ENCODE data around the gene ZDHHC3.

The ZDHHC3 gene, protein sequence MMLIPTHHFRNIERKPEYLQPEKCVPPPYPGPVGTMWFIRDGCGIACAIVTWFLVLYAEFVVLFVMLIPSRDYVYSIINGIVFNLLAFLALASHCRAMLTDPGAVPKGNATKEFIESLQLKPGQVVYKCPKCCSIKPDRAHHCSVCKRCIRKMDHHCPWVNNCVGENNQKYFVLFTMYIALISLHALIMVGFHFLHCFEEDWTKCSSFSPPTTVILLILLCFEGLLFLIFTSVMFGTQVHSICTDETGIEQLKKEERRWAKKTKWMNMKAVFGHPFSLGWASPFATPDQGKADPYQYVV

DNA sequence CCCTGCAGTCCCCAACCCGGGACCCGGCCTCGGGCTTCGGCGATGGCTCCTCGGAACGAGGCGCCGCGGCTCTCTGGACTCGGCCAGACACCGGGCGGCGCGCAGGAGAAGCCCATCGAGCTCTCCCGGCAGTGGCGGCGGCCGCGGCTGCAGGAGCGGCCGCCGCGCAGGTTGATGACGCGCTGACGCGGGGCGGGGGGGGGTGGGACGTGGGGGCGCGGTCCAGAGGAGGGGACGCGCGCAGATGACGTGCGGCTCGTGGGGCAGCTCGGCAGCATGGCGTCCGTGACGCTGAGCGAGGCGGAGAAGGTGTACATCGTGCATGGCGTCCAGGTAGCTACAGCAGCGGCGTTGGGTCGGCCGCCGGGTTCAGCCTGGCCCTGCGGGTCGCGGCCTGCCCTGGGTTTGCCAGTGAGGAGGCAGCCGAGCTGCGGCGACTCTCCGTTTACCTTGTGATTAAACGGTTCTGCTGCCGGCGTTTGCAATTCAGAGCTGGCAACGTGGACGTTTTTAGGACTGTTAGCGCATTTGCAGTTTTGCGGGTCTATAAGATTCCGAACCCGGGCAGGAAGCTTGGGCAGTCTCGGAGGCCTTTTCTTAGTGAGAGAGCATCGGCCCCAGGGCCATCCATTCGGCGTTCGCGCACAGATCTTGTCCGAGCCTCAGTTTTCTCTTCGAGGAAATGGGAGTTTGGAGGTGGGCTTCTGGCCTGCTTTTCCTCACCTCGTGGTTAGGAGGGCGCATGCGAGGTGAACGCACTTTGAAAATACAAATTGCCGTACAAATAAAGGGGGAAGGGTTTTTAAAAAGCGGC, at the start of gene ZDHHC3, which contains the start of gene EXOSC7:
Gene ZDHHC3 (minus strand): TSS at position 173 of the 814 bp plus-strand sequence. CDS start 16,738 bp downstream, outside the sequence.
Gene EXOSC7 (plus strand): TSS at position 243 of the 814 bp plus-strand sequence. CDS start 34 bp downstream, at position 277.
- no peak for DNase-seq (ENCODE audit: low read depth)

DNA sequence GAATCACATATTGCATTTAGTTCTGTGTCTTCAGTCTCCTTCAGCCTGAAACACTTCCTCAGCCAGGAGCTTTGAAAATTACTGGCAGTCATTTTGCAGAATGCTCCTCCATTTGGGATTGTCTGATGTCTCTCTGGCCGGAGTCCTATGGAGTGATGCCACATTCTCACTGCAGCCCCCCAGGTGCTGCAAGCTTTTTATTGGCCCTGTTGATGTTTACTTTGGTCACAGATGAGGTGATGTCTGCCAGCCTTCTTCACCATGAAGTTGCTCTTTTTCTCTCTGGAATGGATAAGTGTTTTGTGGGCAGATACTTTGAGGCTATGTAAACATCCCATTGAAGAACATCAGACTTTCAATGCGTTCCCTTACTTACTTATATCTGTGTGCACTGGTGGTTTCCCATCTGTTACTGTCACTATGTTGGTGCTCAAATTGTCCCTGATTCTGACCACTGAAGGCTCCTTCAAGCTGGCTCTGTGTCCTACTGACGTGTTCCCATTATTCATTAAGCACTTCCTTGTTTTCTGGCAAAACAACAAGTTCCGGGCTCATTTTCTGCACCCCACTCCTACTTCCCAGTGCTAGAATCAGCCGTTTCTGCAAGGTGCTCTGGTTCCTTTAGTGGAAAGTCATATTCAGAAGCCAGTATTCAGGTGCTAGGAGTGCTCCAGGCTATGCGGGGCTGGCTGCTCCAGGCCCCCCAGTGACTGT, 48.7 kb upstream of the ZDHHC3 start:
- no peak for DNase-seq (ENCODE audit: low read depth)

DNA sequence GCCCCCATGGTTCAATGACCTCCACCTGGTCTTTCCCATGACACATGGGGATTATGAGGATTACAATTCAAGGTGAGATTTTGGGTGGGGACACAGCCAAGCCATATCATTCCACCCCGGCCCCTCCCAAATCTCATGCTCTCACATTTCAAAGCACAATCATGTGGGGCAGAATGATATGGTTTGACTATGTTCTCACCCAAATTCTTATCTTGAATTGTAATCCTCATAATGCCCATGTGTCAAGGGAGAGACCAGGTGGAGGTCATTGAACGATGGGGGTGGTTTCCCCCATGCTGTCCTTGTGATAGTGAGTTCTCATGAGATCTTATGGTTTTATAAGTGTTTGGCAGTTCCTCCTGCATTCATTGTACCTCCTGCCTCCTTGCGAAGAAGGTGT, 47.7 kb upstream of the ZDHHC3 start:
- DNase-seq (ENCODE audit: low read depth) = no peak

DNA sequence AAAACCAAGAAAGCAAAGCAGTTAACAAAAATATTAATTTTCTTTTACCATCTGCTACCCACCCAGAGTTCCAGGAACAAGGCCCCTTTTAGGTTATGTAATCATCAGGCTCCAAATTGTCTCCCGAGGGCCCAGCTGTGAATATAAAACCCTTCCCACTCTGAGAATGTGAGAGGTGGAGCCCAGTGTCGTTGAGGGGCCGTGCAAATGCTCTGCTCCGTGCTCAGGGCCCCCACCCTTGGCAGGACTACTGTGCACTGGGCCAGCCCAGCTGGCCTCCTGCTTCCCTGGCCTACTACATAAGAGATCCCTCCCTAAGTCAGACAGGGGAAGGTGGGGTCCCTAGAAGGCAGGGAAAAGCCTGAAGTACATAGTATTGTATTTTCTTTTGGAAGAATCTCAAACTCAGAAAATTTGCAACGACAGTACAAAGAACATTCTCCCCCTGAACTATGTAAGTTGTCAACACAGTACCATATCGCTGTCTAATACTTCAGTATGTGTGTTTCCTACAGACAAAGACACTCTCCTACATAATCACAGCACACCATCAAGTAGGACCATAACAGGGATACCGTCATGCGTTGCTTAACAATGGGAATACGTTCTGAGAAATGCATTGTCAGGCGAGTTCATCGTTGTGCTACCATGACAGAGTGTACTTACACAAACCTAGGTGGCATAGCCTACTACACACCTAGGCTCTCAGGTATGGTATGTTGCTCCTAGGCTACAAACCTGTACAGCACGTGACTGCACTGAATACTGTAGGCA, 45.7 kb upstream of the ZDHHC3 start:
- DNase-seq (ENCODE audit: low read depth) = no peak

DNA sequence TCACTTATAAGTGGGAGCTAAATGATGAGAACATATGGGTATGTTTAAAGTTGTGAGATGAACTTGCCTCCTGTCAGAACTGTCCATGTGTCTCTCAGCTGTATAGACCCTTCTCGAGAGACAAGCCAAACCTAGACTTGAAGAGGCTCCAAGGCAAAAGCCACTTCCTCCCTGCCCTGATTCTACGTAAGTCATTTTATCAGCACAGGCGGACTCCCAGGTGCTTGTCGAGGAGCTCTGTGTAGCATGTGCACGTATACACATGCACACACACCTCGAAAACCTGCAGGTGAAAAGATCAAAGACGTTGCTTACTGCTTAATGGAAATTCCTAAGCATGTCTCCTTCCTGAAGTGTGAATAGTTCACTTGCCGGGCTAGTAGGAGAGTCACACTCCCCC, 44.6 kb upstream of the ZDHHC3 start:
- DNase-seq (ENCODE audit: low read depth) = no peak

DNA sequence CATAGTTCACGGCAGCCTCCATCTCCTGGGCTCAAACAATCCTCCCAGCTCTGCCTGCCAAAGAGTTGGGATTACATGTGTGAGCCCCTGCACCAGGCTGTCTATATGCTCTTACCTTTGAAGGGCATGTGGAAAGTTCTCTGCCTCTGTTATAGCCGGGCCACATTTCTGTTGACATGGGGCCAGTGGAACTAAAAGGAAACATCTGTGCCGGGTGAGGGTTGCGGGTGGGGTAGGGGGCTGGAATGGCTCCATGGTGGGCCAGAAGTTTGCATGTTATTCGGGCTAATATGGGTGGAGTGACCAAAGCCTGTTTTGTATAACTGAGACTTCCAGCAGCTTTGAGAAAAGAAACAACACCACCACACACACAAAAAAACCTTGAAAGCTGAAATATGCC, 41.8 kb upstream of the ZDHHC3 start:
- no peak for DNase-seq (ENCODE audit: low read depth)

DNA sequence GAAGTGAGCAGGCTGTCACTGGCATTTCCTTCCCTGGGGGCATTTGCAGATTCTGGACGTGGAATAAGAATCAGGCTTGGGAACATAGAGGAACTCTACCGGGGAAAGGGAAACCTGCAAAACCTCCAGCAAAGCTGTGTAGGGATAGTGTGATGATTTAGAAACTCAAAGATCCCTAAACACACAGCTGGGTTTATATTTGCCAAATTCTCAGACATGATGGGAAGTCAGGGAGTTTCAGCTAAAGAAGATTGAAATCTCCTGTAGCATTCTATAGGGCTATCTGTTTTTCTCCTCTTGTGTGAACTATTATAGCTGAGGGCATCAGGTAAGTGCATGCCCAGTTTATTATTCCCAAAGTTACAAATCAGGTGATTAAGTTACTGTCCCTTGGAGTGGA, 40.9 kb upstream of the ZDHHC3 start:
- DNase-seq (ENCODE audit: low read depth) = no peak

DNA sequence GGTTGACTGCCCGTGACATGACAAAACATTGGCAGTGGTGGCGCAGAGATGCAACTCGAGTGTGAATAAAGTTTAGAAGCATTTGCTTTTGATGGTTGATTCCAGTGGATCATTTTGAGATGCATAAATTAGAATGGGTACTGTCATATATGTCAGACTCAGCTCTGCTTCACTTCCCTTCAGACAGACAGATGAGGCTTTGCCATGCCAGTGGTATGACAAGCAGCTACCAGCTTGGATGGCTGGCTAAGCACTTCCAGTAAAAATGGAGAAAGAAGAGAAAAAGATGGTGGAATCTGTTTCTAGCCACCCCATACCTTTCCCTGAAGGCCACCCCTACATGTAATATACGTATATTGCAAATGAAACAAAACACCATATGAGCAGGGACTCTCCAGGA, 36.6 kb upstream of the ZDHHC3 start:
- DNase-seq (ENCODE audit: low read depth) = no peak

DNA sequence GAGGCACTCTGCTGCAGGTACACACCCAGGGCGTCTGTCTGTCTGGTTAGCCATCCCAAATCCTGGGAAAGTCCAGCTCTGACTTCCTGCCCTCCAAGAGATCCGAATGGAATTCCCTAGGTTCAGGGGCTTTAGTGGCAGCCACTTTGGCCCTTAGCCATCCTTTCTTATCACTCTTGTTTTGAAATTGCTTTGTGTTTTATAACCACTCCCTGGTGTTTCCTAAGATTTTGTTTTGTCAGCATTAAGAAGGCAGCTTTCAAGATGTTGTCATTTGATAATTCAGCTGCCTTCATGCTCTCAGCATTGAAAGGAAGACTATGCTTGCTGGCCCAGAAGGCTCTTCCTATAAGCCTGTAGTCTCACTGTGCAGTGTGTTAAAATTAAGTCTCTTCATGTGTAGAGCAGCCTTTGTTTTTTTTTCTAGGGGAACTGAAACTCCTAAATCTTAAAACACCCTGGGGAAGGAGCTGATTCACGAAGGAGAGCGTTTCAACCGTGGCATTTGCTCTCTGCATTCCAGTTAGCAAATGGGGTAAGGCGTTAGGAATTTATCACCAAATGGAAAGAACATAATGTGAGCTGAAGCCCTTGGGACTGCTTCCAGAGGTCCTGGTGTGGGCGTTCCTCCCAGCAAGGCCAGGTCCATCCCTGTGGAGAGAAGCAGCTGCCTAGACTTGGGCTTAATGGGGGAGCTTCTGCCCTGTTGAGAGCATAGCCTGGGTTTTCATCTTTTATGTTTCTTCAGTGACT, 36.0 kb upstream of the ZDHHC3 start:
- peak; percentile 88 for DNase-seq (ENCODE audit: low read depth)

DNA sequence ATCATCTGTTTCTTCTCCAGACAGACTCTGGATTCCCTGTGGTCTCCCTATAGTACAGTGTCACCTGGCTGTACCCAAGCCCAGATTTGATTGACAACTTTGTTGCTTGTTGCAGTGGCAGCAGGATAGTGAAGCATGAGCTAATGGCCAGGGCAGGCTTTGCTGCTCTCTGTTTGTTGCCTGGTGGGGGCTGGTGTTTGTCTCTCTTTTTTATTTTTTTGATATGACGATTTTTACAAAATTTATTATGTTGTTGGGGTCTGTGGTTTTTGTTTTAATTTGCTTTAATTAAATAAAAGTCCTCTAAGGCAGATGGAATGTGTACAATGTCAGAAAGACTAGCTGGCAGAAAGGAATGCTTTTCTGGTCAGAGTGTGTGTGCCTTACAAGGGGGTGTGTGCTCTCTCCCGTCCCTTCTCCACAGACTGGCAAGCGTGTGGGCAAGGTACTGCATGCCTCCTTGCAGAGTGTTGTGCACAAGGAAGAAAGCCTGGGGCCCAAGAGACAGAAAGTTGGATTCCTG, 34.9 kb upstream of the ZDHHC3 start:
- DNase-seq (ENCODE audit: low read depth) = peak; percentile 61

DNA sequence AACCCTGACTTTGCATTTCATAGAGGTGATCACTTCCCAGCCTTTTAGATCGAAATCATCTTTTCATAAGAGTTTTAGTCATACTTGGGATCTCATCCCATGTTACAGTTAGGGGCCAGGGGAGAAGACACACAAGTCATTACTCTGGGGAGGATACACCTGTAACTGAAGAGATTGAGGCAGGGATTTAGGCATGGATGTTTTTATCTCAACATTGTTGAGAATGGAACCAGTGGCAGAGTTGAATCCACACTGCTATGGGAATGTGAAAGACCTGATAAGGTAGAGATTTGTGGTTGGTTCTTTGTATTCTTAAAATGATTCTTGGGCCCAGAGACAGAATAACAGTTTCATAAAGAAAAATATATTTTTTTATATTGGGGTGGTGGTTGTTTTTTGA, 33.9 kb upstream of the ZDHHC3 start:
- no peak for DNase-seq (ENCODE audit: low read depth)

DNA sequence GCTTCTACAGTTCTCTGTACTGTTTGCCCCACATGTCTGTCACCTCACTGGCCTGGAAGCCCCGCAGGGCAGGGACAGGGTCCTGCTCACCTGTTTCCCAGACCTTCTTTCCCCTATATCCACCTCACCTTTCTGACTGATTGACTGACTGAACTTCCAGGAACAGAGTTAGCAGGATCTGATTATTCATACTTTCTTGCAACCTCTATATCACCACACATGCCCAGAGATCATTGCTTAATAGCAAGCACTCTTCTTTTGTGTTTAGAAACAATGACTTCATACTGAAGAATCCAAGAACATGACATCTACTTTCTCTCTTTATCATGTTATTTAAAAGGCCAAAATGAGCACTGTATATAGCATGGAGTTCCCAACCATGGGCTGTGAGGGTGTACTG, 32.1 kb upstream of the ZDHHC3 start:
- DNase-seq (ENCODE audit: low read depth) = peak; percentile 31

DNA sequence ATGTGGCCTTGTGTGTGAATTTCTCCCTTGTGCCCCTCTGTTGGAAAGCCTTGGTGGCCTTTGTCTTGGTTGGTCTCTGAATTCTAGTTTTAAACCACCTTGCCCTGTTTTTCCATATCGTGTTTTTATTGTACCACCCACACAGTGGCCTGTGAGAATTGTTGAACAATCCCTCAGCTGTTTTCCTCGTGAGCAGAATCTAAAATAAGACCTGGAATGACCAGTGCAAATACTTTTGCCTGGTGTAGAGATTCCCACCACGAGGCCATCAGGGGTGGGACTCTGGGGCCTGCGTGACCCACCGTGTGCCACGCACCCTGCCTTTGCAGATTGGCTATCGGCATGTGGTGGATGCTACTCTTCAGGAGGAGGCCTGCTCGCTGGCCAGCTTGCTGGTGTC, 31.1 kb upstream of the ZDHHC3 start:
- DNase-seq (ENCODE audit: low read depth) = no peak

DNA sequence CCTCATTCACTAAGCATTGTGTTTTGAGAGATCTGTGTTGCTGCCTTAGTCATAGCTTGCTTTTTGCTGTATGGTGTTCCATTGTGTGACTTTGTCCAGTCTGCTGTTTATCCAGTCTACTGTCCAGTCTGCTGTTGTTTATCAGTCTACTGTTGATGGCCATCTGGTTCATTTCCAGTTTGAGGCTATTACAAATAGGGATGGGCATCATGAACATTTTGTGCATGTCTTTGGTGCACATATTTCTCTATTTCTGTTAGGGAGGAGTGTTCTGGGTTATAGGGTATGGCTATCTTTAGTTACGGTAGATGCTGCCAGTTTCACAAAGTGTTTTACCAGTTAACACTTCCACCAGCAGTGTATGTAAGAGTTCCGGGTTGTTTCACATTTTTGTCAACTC, 27.9 kb upstream of the ZDHHC3 start:
- DNase-seq (ENCODE audit: low read depth) = no peak

DNA sequence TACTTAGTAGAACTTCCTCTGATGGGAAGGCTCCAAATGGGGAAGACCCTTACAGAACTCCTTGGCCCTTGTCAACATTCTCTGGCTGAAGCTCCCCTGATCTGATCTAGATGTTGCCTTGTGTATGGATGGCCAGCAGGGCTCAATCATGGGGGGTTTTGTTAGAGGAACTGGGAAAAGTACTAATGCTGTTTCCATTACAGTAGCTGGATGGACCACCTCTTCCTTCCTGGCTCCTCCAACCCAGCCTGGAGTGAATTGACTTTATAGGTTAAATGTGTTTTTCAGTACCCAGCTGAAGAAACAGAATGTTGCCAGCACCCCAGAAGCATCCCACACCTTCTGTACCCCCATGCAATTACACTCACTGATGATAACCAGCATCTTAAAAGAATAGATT, 27.4 kb upstream of the ZDHHC3 start:
- DNase-seq (ENCODE audit: low read depth) = no peak

DNA sequence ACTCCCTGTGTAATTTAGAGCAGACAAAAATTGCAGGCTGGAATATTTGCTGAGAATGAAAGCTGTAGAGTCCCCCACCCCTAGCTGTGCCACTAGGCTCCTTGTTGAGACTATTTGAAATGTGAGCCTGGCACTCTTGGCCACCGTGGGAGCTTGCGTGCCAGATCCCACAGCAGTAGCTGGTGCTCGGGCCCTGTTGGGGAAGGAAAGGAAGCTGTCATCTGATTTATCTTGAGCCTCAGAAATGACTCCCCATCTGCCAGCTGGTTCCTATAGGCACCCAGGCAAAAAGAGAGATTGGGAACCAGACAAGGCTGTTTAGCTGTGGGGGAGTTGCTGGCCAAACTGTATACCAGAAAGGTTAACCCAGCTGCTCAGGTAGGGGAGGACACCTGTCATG, 26.7 kb upstream of the ZDHHC3 start:
- DNase-seq (ENCODE audit: low read depth) = no peak

DNA sequence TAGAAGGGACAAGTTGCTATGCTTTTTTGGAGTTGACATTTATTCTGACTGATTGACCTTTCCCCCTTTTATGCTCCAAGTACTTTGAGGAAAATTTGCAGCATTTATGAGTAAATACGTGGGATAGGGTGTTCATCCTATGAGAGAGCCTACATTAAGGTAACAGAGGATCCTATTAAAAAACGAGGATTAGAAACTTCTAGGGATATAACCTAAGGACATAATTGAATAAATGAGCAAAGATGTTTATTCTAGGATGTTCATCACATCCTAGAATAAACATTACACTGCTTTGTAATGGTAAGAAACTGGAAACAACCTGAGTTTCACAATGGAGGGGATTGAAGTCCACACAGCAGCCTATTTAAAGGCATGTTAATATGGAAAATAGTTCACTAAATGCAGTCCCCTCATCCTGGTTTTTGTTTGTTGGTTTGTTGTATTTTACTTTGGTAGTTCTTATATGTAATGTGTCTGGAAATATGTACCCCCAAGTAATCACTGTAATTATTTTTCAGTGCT, 26.2 kb upstream of the ZDHHC3 start:
- no peak for DNase-seq (ENCODE audit: low read depth)

DNA sequence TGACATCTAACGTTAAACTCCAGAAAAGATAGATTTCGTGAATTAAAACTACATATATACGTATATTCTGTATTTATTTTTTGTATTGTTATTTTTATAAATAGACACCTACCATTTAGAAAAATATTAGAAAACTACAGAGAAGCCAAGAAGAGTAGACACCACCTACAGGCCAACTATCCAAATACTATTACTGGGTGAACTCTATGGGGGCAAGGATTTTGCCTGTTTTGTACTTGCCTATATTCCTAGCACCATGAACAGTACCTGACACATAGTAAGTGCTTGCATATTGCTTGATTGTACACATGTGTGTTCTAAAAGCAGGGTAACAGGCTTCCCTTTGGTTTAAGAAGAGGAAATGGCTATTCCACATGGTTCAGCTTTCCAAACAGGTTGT, 25.8 kb upstream of the ZDHHC3 start:
- DNase-seq (ENCODE audit: low read depth) = no peak

DNA sequence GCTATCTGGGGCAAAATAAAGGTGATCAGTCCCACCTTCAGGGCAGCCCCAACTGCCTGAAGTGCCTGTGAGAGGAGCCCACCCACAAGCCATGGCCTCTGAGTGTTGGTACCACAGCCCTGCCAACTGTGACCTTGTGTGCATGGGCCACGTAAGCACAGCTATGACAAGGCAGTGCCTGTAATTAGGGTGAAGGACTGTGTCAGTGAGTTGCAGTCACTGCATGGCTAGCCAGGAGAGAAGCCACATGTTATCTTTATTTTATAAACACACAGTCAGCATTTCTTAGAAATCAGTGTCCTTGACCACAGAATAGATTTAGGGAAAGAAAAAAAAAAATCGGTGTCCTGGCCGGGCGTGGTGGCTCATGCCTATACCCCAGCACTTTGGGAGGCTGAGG, 24.8 kb upstream of the ZDHHC3 start:
- no peak for DNase-seq (ENCODE audit: low read depth)

DNA sequence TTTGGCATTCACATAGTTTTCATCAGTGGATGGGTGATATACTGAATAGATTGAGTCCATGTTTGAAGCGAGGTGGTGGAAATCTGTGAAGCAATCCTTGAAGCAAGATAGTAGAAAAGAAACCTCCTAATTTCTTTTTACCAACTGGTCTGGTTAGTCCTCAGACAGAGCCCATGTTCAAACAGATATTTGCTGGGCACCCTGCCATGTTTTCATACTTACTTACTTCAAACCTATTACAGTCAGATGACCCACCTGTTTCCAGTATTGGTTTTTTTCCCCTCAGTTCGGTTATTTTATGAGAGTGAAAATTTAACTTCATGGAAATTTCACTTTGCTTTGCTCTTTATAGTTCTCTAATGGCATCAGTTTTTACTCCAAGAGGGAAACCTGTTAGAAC, 23.8 kb upstream of the ZDHHC3 start:
- DNase-seq (ENCODE audit: low read depth) = no peak

DNA sequence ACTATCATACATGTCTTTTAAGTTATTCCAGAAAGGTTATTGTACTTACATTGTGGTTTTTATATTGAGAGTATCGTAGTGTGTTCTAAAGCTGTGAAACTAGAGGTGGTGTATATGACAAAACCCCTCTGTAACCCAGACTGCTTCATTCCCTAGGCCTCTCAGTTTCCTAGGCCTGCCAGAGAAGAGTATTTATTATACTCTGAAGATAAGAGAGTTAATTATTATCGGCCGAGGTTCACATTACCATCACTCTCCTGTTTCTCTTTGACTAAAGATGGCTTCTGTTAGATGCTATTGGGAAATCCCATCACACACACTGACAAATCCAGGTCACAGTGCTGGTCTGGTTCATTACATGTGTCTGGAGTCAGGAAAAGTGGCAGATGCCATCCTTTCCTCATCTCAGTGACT, 20.6 kb upstream of the ZDHHC3 start:
- DNase-seq (ENCODE audit: low read depth) = no peak
